NCI-H2171 (cell line): ENCODE measurements around the gene GABRD.

Source experiments
- DNase-seq: peaks from one replicate; lab custom pipeline; 2025; lab: John Stamatoyannopoulos, UW

Gene GABRD

GRCh38 chr1:2076826-2077225 is 57.7 kb downstream of the GABRD start:
- DNase-seq = no peak

- no peak for DNase-seq
These were observed 59.0 kb downstream of the GABRD start for GRCh38 chr1:2078170-2078569.

GRCh38 chr1:2079396-2080085 is 60.4 kb downstream of the GABRD start:
- DNase-seq = no peak

- DNase-seq = no peak
These were observed 61.0 kb downstream of the GABRD start for GRCh38 chr1:2080140-2080539.
